SU-DHL-6 (cell line): ENCODE results near the gene ANP32A.

ENCODE experiments used
- EZH2phosphoT487 ChIP-seq: fragments of 200-600 bp; sonication (generic), shearing (Covaris generic); conservative IDR thresholded peaks from 2 replicates; pipeline ENCODE4 v1.6.1; 2018; ENCODE audit warnings: mild to moderate bottlenecking, antibody characterized with exemption, low read length, moderate library complexity, mixed read lengths
- TF ChIP-seq, protein P1 (sequence below): fragments of 200-600 bp; sonication (generic); IDR thresholded peaks from one replicate; pipeline ENCODE4 v1.5.1; 2017; ENCODE audit warnings: antibody characterized with exemption, mild to moderate bottlenecking, low read length, moderate library complexity; ENCODE audit not compliant: insufficient read depth, poor library complexity, severe bottlenecking

DNA sequence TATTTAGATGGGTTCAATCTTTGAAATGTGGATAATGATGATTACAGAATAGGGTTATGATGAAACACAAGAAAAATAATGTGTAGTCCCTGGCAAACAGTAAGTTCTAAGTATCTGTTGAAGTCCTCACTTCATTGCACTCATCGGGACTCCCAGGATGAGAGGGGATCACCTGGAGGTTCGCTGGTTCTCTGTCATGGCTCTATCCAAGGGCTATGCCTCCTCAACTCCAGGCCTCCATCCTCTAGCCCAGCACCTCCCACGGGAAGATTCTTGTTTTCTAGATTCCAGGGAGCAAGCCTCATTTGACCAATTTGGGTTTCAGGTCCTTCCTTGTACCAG is 45.5 kb downstream of the ANP32A start:
- TF ChIP-seq, protein P1, sequence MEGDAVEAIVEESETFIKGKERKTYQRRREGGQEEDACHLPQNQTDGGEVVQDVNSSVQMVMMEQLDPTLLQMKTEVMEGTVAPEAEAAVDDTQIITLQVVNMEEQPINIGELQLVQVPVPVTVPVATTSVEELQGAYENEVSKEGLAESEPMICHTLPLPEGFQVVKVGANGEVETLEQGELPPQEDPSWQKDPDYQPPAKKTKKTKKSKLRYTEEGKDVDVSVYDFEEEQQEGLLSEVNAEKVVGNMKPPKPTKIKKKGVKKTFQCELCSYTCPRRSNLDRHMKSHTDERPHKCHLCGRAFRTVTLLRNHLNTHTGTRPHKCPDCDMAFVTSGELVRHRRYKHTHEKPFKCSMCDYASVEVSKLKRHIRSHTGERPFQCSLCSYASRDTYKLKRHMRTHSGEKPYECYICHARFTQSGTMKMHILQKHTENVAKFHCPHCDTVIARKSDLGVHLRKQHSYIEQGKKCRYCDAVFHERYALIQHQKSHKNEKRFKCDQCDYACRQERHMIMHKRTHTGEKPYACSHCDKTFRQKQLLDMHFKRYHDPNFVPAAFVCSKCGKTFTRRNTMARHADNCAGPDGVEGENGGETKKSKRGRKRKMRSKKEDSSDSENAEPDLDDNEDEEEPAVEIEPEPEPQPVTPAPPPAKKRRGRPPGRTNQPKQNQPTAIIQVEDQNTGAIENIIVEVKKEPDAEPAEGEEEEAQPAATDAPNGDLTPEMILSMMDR, result no peak
- no peak for TF ChIP-seq EZH2phosphoT487
